Osteoblast (primary cell): ENCODE data around the gene BTRC. TPM values are rescaled to one million over a fixed set of nuclear protein-coding genes. Genes with fewer than 3 reads are reported as not detected.

ENCODE experiments used
- DNase-seq: peaks from one replicate; pipeline ENCODE4 v3.0.0; 2011; ENCODE audit warnings: low spot score, mixed read lengths; ENCODE audit not compliant: insufficient read length; ENCODE audit errors: missing footprints
- H2AFZ ChIP-seq: 2 replicates; pipeline ENCODE4 v1.6.0; 2011; ENCODE audit warnings: mild to moderate bottlenecking, low read length
- H3K27ac ChIP-seq: 2 replicates; pipeline ENCODE4 v1.5.1; 2011; ENCODE audit warnings: mild to moderate bottlenecking, low read depth, low read length, moderate library complexity
- H3K27me3 ChIP-seq: 2 replicates; pipeline ENCODE4 v1.6.0; 2012; ENCODE audit warnings: mild to moderate bottlenecking, control low read depth, inconsistent platforms, low read length, moderate library complexity; ENCODE audit not compliant: insufficient read depth
- H3K36me3 ChIP-seq: 2 replicates; pipeline ENCODE4 v1.5.1; 2011; ENCODE audit warnings: mild to moderate bottlenecking, low read length, control low read depth, moderate library complexity; ENCODE audit not compliant: insufficient read depth
- H3K4me1 ChIP-seq: 2 replicates; pipeline ENCODE4 v1.5.1; 2011; ENCODE audit warnings: mild to moderate bottlenecking, low read length, control low read depth, moderate library complexity; ENCODE audit not compliant: insufficient read depth
- H3K4me2 ChIP-seq: 2 replicates; pipeline ENCODE4 v1.6.0; 2011; ENCODE audit warnings: mild to moderate bottlenecking, low read length; ENCODE audit not compliant: insufficient read depth
- H3K4me3 ChIP-seq: fragments of 200-600 bp; sonication (generic); 3 replicates; pipeline ENCODE4 v1.5.1; 2012; ENCODE audit warnings: mild to moderate bottlenecking, low read length, inconsistent platforms; ENCODE audit not compliant: insufficient read depth
- H3K79me2 ChIP-seq: 2 replicates; pipeline ENCODE4 v1.6.0; 2012; ENCODE audit warnings: mild to moderate bottlenecking, low read length, control low read depth, inconsistent platforms; ENCODE audit not compliant: insufficient read depth
- H3K9me3 ChIP-seq: 2 replicates; pipeline ENCODE4 v1.5.1; 2011; ENCODE audit warnings: low read depth, low read length, control low read depth
- H4K20me1 ChIP-seq: 2 replicates; pipeline ENCODE4 v1.6.0; 2012; ENCODE audit warnings: mild to moderate bottlenecking, low read length, control low read depth; ENCODE audit not compliant: insufficient read depth
- CTCF ChIP-seq: IDR thresholded peaks from 2 replicates; pipeline ENCODE4 v1.5.1; 2011; ENCODE audit warnings: mild to moderate bottlenecking, low read depth, low read length, moderate library complexity; ENCODE audit errors: extremely low read depth
- total RNA-seq: library from RNA; depleted of rRNA; stranded (reverse); fragments of >200 nt; gene quantifications from 2 replicates; pipeline ENCODE4 v1.2.3, GENCODE V29; 2012

Gene BTRC
- total RNA-seq, 1 donor = 11.2 TPM

GRCh38 chr10:101485207-101485606 is 131.2 kb downstream of the BTRC start:
- H3K27me3 ChIP-seq = no peaks in the 10 kb centered on the region
- no peaks in the 10 kb centered on the region for H3K4me1 ChIP-seq
- no peak overlapping the region for H3K4me2 ChIP-seq
- no peak for DNase-seq
- H2AFZ ChIP-seq = no peak overlapping the region
- H4K20me1 ChIP-seq = no peaks in the 10 kb centered on the region
- no peak for TF ChIP-seq CTCF
- no peak overlapping the region for H3K27ac ChIP-seq
- H3K4me3 ChIP-seq = no peak overlapping the region
- no peaks in the 10 kb centered on the region for H3K79me2 ChIP-seq
- H3K36me3 ChIP-seq = no peaks in the 10 kb centered on the region
- H3K9me3 ChIP-seq = no peaks in the 10 kb centered on the region

- Histone ChIP-seq H3K27me3 (no peaks in the 10 kb centered on the region), H3K4me3 (no peak overlapping the region), H3K4me2 (no peak overlapping the region), H3K9me3 (no peaks in the 10 kb centered on the region), H3K4me1 (no peaks in the 10 kb centered on the region), H3K36me3 (no peaks in the 10 kb centered on the region), H2AFZ (no peak overlapping the region), H3K27ac (no peak overlapping the region), H3K79me2 (no peaks in the 10 kb centered on the region), H4K20me1 (no peaks in the 10 kb centered on the region)
- TF ChIP-seq CTCF = no peak
- DNase-seq = no peak
Observed at GRCh38 chr10:101485681-101486554, 132.0 kb downstream of the BTRC start.

GRCh38 chr10:101487399-101487798 is 133.4 kb downstream of the BTRC start:
- H3K36me3 ChIP-seq = no peaks in the 10 kb centered on the region
- no peaks in the 10 kb centered on the region for H3K9me3 ChIP-seq
- H3K4me3 ChIP-seq = no peak overlapping the region
- H4K20me1 ChIP-seq = no peaks in the 10 kb centered on the region
- no peak overlapping the region for H2AFZ ChIP-seq
- DNase-seq = no peak
- no peak overlapping the region for H3K4me2 ChIP-seq
- no peaks in the 10 kb centered on the region for H3K4me1 ChIP-seq
- TF ChIP-seq CTCF = no peak
- H3K27me3 ChIP-seq = no peaks in the 10 kb centered on the region
- no peaks in the 10 kb centered on the region for H3K79me2 ChIP-seq
- no peak overlapping the region for H3K27ac ChIP-seq

- Histone ChIP-seq H3K4me3 (no peak overlapping the region), H3K4me1 (no peaks in the 10 kb centered on the region), H3K27ac (no peak overlapping the region), H3K27me3 (no peaks in the 10 kb centered on the region), H3K4me2 (no peak overlapping the region), H3K36me3 (no peaks in the 10 kb centered on the region), H4K20me1 (no peaks in the 10 kb centered on the region), H3K79me2 (no peaks in the 10 kb centered on the region), H2AFZ (no peak overlapping the region), H3K9me3 (no peaks in the 10 kb centered on the region)
- no peak for DNase-seq
- no peak for TF ChIP-seq CTCF
Observed at GRCh38 chr10:101489355-101489754, 135.4 kb downstream of the BTRC start.
